ENCODE measurements around the gene TGFB1. TPM values are rescaled to one million over a fixed set of nuclear protein-coding genes. Genes with fewer than 3 reads are reported as not detected.
A peak's percentile ranks its signal among the peaks of the same experiment; 100 is the strongest.

The TGFB1 gene
- polyA plus RNA-seq, 1 of the 3 experiments (the other 2 are of a cell fraction): 25.5 TPM

DNA sequence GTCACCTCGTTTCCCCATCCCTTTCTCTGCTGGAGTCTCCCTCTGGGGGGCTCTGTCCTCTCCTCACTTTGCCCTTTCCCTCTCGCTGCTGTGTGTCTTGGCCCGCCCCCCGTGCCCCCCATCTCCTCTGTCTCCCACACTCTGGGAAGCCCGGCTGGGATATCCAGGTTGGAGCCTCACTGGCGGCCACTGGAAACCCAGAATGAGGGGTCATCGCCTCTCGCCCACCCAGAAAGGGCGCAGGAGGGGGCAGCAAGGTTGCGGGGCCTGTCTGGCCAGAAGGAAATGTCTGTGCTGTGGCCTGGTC lies 28.1 kb downstream of the TGFB1 start:
- peaks cover 7 to 31% of the 10 kb centered on the region in 2 experiments for H3K36me3 ChIP-seq (replicated peaks in 1 of 2; ENCODE audit: control insufficient read depth in 1 of 2, insufficient read depth in 2 of 2, low read length in 1 of 2)
- WGBS (ENCODE audit: low lambda C conversion rate): 27% methylated on average over 9 of the region's 10 CpGs
- no peaks in the 10 kb centered on the region for H3K27me3 ChIP-seq (ENCODE audit: insufficient read depth)
- H4K20me1 ChIP-seq (ENCODE audit: insufficient read depth): no peaks in the 10 kb centered on the region
- H3K4me1 ChIP-seq (ENCODE audit: control insufficient read depth in 1 of 2, insufficient read depth in 2 of 2, low read depth in 1 of 2, low read length in 1 of 2): peaks cover 53 to 59% of the 10 kb centered on the region in 2 experiments
- peak overlapping the region; percentile 82 for H3K4me2 ChIP-seq
- POLR2A ChIA-PET: interaction anchor here (0.6 to 2.1 kb wide), 3 partner anchors 15 to 233 kb away, joined by 3 to 5 read pairs (median 3); partner anchors contain the start of gene CCDC97
- H3K9me3 ChIP-seq: no peaks in the 10 kb centered on the region
- peak overlapping the region; percentile 75 to 100 for H3K27ac ChIP-seq (ENCODE audit: low read depth in 2 of 2, low read length in 1 of 2)
- peaks cover 76% of the 10 kb centered on the region for H3F3A ChIP-seq (replicated peaks; ENCODE audit: insufficient read depth)
- TF ChIP-seq CTCF (IDR thresholded peaks at IDR 0.05) (no peak), RXRA (IDR thresholded peaks at IDR 0.05; ENCODE audit: borderline replicate concordance, low read depth) (no peak), TEAD4 (IDR thresholded peaks at IDR 0.05; ENCODE audit: borderline replicate concordance, insufficient read depth) (no peak), FOSL2 (IDR thresholded peaks at IDR 0.05; ENCODE audit: borderline replicate concordance, low read depth) (no peak), MEF2A (IDR thresholded peaks at IDR 0.05; ENCODE audit: borderline replicate concordance, low read depth) (no peak), GATA2 (CRISPR knock-in tag; IDR thresholded peaks at IDR 0.05) (no peak), TAF1 (IDR thresholded peaks at IDR 0.05; ENCODE audit: borderline replicate concordance, low read depth, low read length) (no peak), EZH2phosphoT487 (IDR thresholded peaks at IDR 0.05; ENCODE audit: borderline replicate concordance, low read depth) (no peak)
- no peak for DNase-seq
- H2AFZ ChIP-seq (ENCODE audit: low read depth): no peak overlapping the region
- H3K9me2 ChIP-seq: no peaks in the 10 kb centered on the region
- peak overlapping the region; percentile 12 to 21; a peak in 3 of 4 replicates for H3K4me3 ChIP-seq (ENCODE audit: low read depth in 2 of 2, low read length in 1 of 2)
- peak overlapping the region; percentile 78; the same call in 1 of the 2 replicates for H3K9ac ChIP-seq
- H3K79me2 ChIP-seq (ENCODE audit: insufficient read depth): peaks cover 56% of the 10 kb centered on the region
- CTCF ChIA-PET: interaction anchor here (1.2 to 6.9 kb wide), 3 partner anchors 18 to 121 kb away, joined by 3 to 54 read pairs (median 15); partner anchors contain the start of gene TGFB1

DNA sequence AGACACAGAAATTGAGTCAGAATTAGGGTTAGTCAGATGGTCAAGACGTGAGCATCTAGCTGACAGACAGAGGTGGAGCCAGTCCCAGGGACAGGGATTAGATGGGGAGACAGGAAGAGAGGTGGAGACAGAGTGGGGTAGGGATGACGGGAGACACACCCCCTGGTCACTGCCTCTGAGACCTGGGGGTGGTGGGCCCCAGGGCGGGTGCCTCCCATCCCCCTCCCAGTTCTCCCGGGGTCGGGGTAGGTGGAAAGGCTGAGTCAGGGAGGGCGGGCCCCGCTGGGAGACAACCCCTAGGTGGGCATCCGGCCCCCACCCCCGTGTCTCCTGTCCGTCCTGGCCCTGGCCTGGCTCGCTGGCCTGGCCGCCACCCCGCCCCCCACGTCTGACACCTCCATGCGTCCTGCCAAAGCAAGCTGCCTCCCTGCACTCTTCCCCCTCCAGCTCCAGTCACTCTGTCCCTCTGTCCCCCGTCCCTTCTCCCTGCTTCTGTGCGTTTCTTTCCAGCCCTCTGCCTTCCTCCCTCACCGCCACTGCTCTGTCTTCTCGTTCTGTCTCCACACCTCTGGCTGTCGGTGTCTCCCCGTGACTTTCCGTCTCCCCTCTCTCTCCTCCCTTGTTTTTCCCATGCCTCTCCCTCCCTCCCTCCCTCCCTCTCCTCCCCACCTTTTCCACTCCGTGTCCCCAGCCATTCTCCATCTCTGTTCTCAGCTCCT lies 28.6 kb downstream of the TGFB1 start:
- Histone ChIP-seq H4K20me1 (ENCODE audit: insufficient read depth) (no peaks in the 10 kb centered on the region), H3K36me3 (replicated peaks in 1 of 2; ENCODE audit: control insufficient read depth in 1 of 2, insufficient read depth in 2 of 2, low read length in 1 of 2) (peaks cover 11 to 26% of the 10 kb centered on the region in 2 experiments)
- CTCF ChIA-PET: interaction anchor here (1.2 to 6.9 kb wide), 4 partner anchors 18 to 121 kb away, joined by 3 to 54 read pairs (median 12); partner anchors contain the start of genes DMAC2 and TGFB1
- TF ChIP-seq MEF2A (IDR thresholded peaks at IDR 0.05; ENCODE audit: borderline replicate concordance, low read depth) (no peak), FOXM1 (IDR thresholded peaks at IDR 0.05; ENCODE audit: low read depth) (no peak), TAF1 (IDR thresholded peaks at IDR 0.05; ENCODE audit: borderline replicate concordance, low read depth, low read length) (no peak), GABPA (IDR thresholded peaks at IDR 0.05; ENCODE audit: low read depth) (no peak), SIN3A (IDR thresholded peaks at IDR 0.05; ENCODE audit: borderline replicate concordance, low read depth, low read length) (no peak), RFX5 (IDR thresholded peaks at IDR 0.05; ENCODE audit: low read length) (no peak), NRF1 (IDR thresholded peaks at IDR 0.05; ENCODE audit: low read depth, low read length) (no peak), MXI1 (IDR thresholded peaks at IDR 0.05; ENCODE audit: low read depth, low read length) (peak; percentile 40; the same call in 1 of the 2 replicates), CTCF (IDR thresholded peaks at IDR 0.05) (no peak), FOXJ3 (CRISPR knock-in tag; IDR thresholded peaks at IDR 0.05) (no peak)
- TF ChIP-seq, protein P1, sequence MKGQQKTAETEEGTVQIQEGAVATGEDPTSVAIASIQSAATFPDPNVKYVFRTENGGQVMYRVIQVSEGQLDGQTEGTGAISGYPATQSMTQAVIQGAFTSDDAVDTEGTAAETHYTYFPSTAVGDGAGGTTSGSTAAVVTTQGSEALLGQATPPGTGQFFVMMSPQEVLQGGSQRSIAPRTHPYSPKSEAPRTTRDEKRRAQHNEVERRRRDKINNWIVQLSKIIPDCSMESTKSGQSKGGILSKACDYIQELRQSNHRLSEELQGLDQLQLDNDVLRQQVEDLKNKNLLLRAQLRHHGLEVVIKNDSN (IDR thresholded peaks at IDR 0.05; ENCODE audit: borderline replicate concordance, low read depth): no peak

More for the DNA sequence above, 28.6 kb downstream of the TGFB1 start:
- H3K9me2 ChIP-seq: no peaks in the 10 kb centered on the region
- no peak overlapping the region for H2AFZ ChIP-seq (ENCODE audit: low read depth)
- peak overlapping the region in 1 of 2 experiments; percentile 21; a peak in 1 of 4 replicates for H3K4me3 ChIP-seq (ENCODE audit: low read depth in 2 of 2, low read length in 1 of 2)
- POLR2A ChIA-PET: interaction anchor here (0.6 to 2.1 kb wide), 3 partner anchors 15 to 233 kb away, joined by 3 to 5 read pairs (median 3); partner anchors contain the start of gene CCDC97
- no peaks in the 10 kb centered on the region for H3K27me3 ChIP-seq (ENCODE audit: insufficient read depth)
- DNase-seq: peak; percentile 81
- peak overlapping the region; percentile 78; the same call in 1 of the 2 replicates for H3K9ac ChIP-seq
- H3K27ac ChIP-seq (ENCODE audit: low read depth in 2 of 2, low read length in 1 of 2): peak overlapping the region; percentile 75 to 100
- H3K4me2 ChIP-seq: peak overlapping the region; percentile 82
- H3K4me1 ChIP-seq (ENCODE audit: control insufficient read depth in 1 of 2, insufficient read depth in 2 of 2, low read depth in 1 of 2, low read length in 1 of 2): peaks cover 53 to 59% of the 10 kb centered on the region in 2 experiments
- H3K9me3 ChIP-seq: no peaks in the 10 kb centered on the region
- H3F3A ChIP-seq (replicated peaks; ENCODE audit: insufficient read depth): peaks cover 71% of the 10 kb centered on the region
- 14% methylated on average over 21 of the region's 23 CpGs for WGBS (ENCODE audit: low lambda C conversion rate)
- peaks cover 56% of the 10 kb centered on the region for H3K79me2 ChIP-seq (ENCODE audit: insufficient read depth)

Data from SK-N-SH (cell line).